PC-3 (cell line): ENCODE results near the gene LAMB4. TPM values are rescaled to one million over a fixed set of nuclear protein-coding genes. Genes with fewer than 3 reads are reported as not detected.

Experiments
- ATAC-seq: fragments of 200-7000 bp; cut with Tn5 transposase; 2 replicates; pipeline ENCODE4 v1.9.1; 2020; ENCODE audit warnings: mild to moderate bottlenecking, moderate library complexity
- BruUV-seq: library from RNA; stranded (reverse); fragments of 400-500 nt; replicated peaks from 2 replicates; lab custom pipeline; 2021; lab: Mats Ljungman, UMichigan
- CTCF ChIA-PET: fragments of 300-600 bp; sonication (Branson Sonifier 250); formaldehyde crosslinking; loops from one replicate; lab custom pipeline; 2022; ENCODE audit warnings: antibody characterized with exemption; lab: Charles Lee
- POLR2A ChIA-PET: fragments of 300-600 bp; sonication (Branson Sonifier 250); formaldehyde crosslinking; loops from one replicate; lab custom pipeline; 2022; ENCODE audit warnings: antibody characterized with exemption; ENCODE audit not compliant: unreplicated experiment; lab: Charles Lee
- DNase-seq: peaks from one replicate; pipeline ENCODE4 v3.0.0-alpha.2; 2015
- H2AFZ ChIP-seq: fragments of 300-600 bp; sonication (generic); 2 replicates; pipeline ENCODE4 v1.6.0; 2016; ENCODE audit warnings: antibody characterized with exemption, low read length
- H3F3A ChIP-seq: fragments of 300-600 bp; sonication (generic); one replicate; pipeline ENCODE4 v1.6.0; 2017; ENCODE audit warnings: antibody characterized with exemption, low read length, control low read depth, mild to moderate bottlenecking; ENCODE audit not compliant: unreplicated experiment
- H3K27ac ChIP-seq: fragments of 300-600 bp; sonication (generic); 2 replicates; pipeline ENCODE4 v1.5.1; 2016; ENCODE audit warnings: mild to moderate bottlenecking, low read length
- H3K27me3 ChIP-seq: fragments of 300-600 bp; sonication (generic); 2 replicates; pipeline ENCODE4 v1.6.1; 2016; ENCODE audit warnings: low read length, mixed read lengths
- H3K36me3 ChIP-seq: fragments of 300-600 bp; sonication (generic); 2 replicates; pipeline ENCODE4 v1.6.1; 2016; ENCODE audit warnings: low read depth, mixed run types, low read length, mixed read lengths
- H3K4me1 ChIP-seq: fragments of 300-600 bp; sonication (generic); 2 replicates; pipeline ENCODE4 v1.5.1; 2016; ENCODE audit warnings: low read length; ENCODE audit not compliant: insufficient read depth
- H3K4me2 ChIP-seq: fragments of 300-600 bp; sonication (generic); 2 replicates; pipeline ENCODE4 v1.6.0; 2016; ENCODE audit warnings: low read length
- H3K4me3 ChIP-seq: fragments of 300-600 bp; sonication (generic); 2 replicates; pipeline ENCODE4 v1.5.1; 2016; ENCODE audit warnings: mild to moderate bottlenecking, low read length, mixed read lengths
- H3K79me2 ChIP-seq: fragments of 300-600 bp; sonication (generic); 2 replicates; pipeline ENCODE4 v1.6.1; 2017; ENCODE audit warnings: low read length, mixed read lengths
- H3K9ac ChIP-seq: fragments of 300-600 bp; sonication (generic); 2 replicates; pipeline ENCODE4 v1.6.0; 2016; ENCODE audit warnings: mild to moderate bottlenecking, low read length
- H3K9me2 ChIP-seq: fragments of 300-600 bp; sonication (generic); replicated peaks from 2 replicates; pipeline ENCODE4 v1.6.1; 2016; ENCODE audit warnings: mixed run types, low read length, mixed read lengths
- H3K9me3 ChIP-seq: fragments of 300-600 bp; sonication (generic); 2 replicates; pipeline ENCODE4 v1.6.1; 2016; ENCODE audit warnings: low read length, mixed read lengths
- H4K20me1 ChIP-seq: fragments of 300-600 bp; sonication (generic); 2 replicates; pipeline ENCODE4 v1.6.1; 2016; ENCODE audit warnings: low read length, mixed read lengths
- EZH2 ChIP-seq: fragments of 300-600 bp; sonication (generic); IDR thresholded peaks from one replicate; pipeline ENCODE4 v1.6.1; 2017; ENCODE audit warnings: antibody characterized with exemption, mild to moderate bottlenecking, low read length; ENCODE audit not compliant: unreplicated experiment
- EZH2phosphoT487 ChIP-seq: fragments of 300-600 bp; sonication (generic); IDR thresholded peaks from 2 replicates; pipeline ENCODE4 v1.6.1; 2018; ENCODE audit warnings: mild to moderate bottlenecking, antibody characterized with exemption, low read length, borderline replicate concordance
- intact Hi-C: fragments of 100-400 bp; cut with micrococcal nuclease; formaldehyde crosslinking; loops from 2 replicates; pipeline ENCODE4 v1.9.0; 2023
- total RNA-seq: library from RNA; depleted of rRNA; stranded (reverse); fragments of >200 nt; gene quantifications from 2 replicates; pipeline ENCODE4 v1.2.3, GENCODE V29; 2014
- TF ChIP-seq, protein P1 (sequence below): fragments of 300-600 bp; sonication (generic); conservative IDR thresholded peaks from 2 replicates; pipeline ENCODE4 v1.5.1; 2017; ENCODE audit warnings: antibody characterized with exemption, low read depth, mild to moderate bottlenecking, low read length

The LAMB4 gene
- total RNA-seq, 1 experiment from 2014 or later: 0.04 TPM

DNA sequence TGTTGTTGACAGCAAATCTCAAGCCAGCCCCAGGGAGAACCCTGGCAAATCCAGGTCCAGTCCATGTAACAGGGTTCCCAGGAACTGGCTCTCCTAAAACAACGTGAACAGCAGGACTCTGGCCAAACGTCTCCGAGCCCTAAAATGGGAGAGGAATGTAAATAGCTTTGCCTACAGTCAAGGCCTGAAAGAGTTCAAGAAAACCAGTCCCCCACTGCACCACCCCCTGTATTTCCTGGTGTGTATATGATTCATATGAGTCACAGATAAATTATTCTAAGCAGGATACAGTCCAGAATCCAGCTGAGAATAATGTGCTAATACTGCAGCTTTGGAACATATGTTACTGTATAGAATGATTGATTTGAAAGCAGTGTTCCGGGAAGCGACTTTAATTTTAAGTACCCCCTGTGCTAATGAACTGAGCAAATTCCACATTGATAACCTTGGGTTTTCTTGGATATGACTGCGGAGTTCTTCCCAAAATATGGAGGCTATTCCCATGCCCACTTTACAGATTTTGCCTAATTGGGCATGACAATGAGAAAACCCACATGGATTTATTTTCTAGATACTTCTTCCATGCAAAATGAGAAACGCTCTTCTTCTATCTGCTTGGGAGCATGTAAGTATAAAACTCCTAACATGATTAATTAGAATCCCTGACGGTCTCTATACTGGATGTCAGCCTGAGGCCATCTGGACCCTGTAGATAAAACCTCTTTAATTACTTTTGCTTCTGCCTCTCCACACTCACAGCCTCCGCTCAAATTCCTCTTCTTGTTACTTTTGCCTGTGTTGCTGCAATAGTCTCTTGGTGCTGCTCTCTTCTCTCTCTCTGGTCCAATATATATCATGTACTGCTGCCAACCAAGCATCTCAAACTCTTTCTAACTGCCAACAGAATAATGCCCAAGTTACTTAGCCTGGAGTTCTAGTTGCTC lies 50.2 kb downstream of the LAMB4 start:
- Histone ChIP-seq H3K36me3 (no peaks in the 10 kb centered on the region), H3K27me3 (no peaks in the 10 kb centered on the region), H3K4me1 (peaks cover 29% of the 10 kb centered on the region), H3K79me2 (no peaks in the 10 kb centered on the region), H3K4me3 (0 out of 2 replicates have a peak overlapping the region, but pooled peaks have one; percentile 13), H4K20me1 (no peaks in the 10 kb centered on the region), H3K9me3 (peaks cover 5% of the 10 kb centered on the region; the same call in 1 of the 2 replicates), H3F3A (no peaks in the 10 kb centered on the region), H2AFZ (peak overlapping the region; percentile 80), H3K4me2 (peak overlapping the region; percentile 70), H3K9ac (no peak overlapping the region; the same call in 1 of the 2 replicates), H3K27ac (peak overlapping the region; percentile 38), H3K9me2 (no peaks in the 10 kb centered on the region)
- DNase-seq: peak; percentile 70
- intact Hi-C loops: no loop called here
- ChIA-PET POLR2A (no interaction called here), CTCF (interaction anchor here (0.6 kb wide), 1 partner anchor 64 kb away, joined by 4 read pairs; no protein-coding TSS in a partner anchor)
- TF ChIP-seq EZH2phosphoT487 (no peak), EZH2 (no peak)
- TF ChIP-seq, protein P1, sequence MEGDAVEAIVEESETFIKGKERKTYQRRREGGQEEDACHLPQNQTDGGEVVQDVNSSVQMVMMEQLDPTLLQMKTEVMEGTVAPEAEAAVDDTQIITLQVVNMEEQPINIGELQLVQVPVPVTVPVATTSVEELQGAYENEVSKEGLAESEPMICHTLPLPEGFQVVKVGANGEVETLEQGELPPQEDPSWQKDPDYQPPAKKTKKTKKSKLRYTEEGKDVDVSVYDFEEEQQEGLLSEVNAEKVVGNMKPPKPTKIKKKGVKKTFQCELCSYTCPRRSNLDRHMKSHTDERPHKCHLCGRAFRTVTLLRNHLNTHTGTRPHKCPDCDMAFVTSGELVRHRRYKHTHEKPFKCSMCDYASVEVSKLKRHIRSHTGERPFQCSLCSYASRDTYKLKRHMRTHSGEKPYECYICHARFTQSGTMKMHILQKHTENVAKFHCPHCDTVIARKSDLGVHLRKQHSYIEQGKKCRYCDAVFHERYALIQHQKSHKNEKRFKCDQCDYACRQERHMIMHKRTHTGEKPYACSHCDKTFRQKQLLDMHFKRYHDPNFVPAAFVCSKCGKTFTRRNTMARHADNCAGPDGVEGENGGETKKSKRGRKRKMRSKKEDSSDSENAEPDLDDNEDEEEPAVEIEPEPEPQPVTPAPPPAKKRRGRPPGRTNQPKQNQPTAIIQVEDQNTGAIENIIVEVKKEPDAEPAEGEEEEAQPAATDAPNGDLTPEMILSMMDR: no peak
- peak; percentile 96 for ATAC-seq
- BruUV-seq: no TSS peak

DNA sequence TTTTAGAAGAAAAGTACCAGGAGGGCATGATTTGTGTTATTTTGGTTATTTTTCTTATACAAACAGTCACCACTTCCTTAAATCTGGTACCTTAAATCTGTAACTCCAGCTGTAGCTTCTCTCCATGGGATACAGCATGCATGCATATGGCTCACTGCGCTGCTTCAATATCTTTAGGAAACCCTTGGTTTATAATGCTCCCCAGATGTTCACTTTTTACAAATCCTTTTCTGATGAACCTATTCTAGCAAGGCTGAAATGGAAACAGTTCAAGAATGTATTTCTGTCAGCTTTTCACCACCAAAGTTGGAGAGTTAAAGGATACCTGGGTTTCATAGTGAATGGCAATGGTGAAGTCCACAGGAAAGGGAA lies 50.9 kb downstream of the LAMB4 start:
- ATAC-seq: no peak
- TF ChIP-seq, protein P1: no peak
- POLR2A ChIA-PET: no interaction called here
- Histone ChIP-seq H3K4me3 (0 out of 2 replicates have a peak overlapping the region, but pooled peaks have one; percentile 13), H3K27me3 (no peaks in the 10 kb centered on the region), H3K9ac (no peak overlapping the region; the same call in 1 of the 2 replicates), H3K79me2 (no peaks in the 10 kb centered on the region), H3K9me3 (peaks cover 5% of the 10 kb centered on the region; the same call in 1 of the 2 replicates), H3K4me2 (peak overlapping the region; percentile 70), H3K9me2 (no peaks in the 10 kb centered on the region), H2AFZ (peak overlapping the region; percentile 80), H3K36me3 (no peaks in the 10 kb centered on the region), H3K4me1 (peaks cover 28% of the 10 kb centered on the region), H3F3A (no peaks in the 10 kb centered on the region), H3K27ac (peak overlapping the region; percentile 38), H4K20me1 (no peaks in the 10 kb centered on the region)
- CTCF ChIA-PET: interaction anchor here (0.6 kb wide), 1 partner anchor 63 kb away, joined by 4 read pairs; no protein-coding TSS in a partner anchor
- no TSS peak for BruUV-seq
- no peak for DNase-seq
- intact Hi-C loops: no loop called here
